K562 (cell line): ENCODE data around the gene CNOT6. TPM values are rescaled to one million over a fixed set of nuclear protein-coding genes. Genes with fewer than 3 reads are reported as not detected.

Experiments used
- CREB1 ChIP-seq, 2 experiments: sonication (generic) in 1 of 2; formaldehyde crosslinking in 1 of 2; IDR thresholded peaks; 2 replicates each; pipeline versions ENCODE4 v1.6.1 to v1.8.0; 2012 to 2022; ENCODE audit warnings: inconsistent platforms in 1 of 2, mild to moderate bottlenecking in 1 of 2, missing genetic modification reagents in 1 of 2, moderate library complexity in 1 of 2
- FOXK2 ChIP-seq, 2 experiments: fragments of 450-650 bp; IDR thresholded peaks in 1 of 2; conservative IDR thresholded peaks in 1 of 2; 2 replicates each; pipeline ENCODE4 v1.6.1; 2016; ENCODE audit warnings: low read depth in 2 of 2, mild to moderate bottlenecking in 1 of 2
- HNRNPH1 ChIP-seq: fragments of 200-400 bp; formaldehyde crosslinking; optimal IDR thresholded peaks from 2 replicates; pipeline ENCODE3; 2017; ENCODE audit warnings: low read depth, mild to moderate bottlenecking, low read length, moderate library complexity
- KAT7 ChIP-seq: sonication (generic); formaldehyde crosslinking; IDR thresholded peaks from 2 replicates; pipeline ENCODE4 v1.8.0; 2022; ENCODE audit warnings: missing genetic modification reagents, mild to moderate bottlenecking, borderline replicate concordance
- MBD2 ChIP-seq: sonication (generic); IDR thresholded peaks from 2 replicates; pipeline ENCODE4 v1.6.1; 2016; ENCODE audit warnings: low read depth, borderline replicate concordance
- NBN ChIP-seq: fragments of 450-650 bp; IDR thresholded peaks from 2 replicates; pipeline ENCODE4 v1.6.1; 2016; ENCODE audit warnings: low read depth, mild to moderate bottlenecking
- PHB2 ChIP-seq: fragments of 450-650 bp; IDR thresholded peaks from 2 replicates; pipeline ENCODE4 v1.6.1; 2017; ENCODE audit warnings: low read depth
- PYGO2 ChIP-seq: fragments of 450-650 bp; IDR thresholded peaks from 2 replicates; pipeline ENCODE4 v1.6.1; 2016; ENCODE audit warnings: mild to moderate bottlenecking, missing genetic modification characterization, moderate library complexity, missing compliant biosample characterization
- ZNF232 ChIP-seq: sonication (generic); formaldehyde crosslinking; IDR thresholded peaks from 2 replicates; pipeline ENCODE4 v1.8.0; 2022; ENCODE audit warnings: mild to moderate bottlenecking, missing genetic modification reagents
- ZNF324 ChIP-seq: fragments of 250-450 bp; sonication (Bioruptor Pico); IDR thresholded peaks from 2 replicates; pipeline ENCODE4 v1.4.0; 2020; ENCODE audit warnings: mild to moderate bottlenecking
- ZNF354B ChIP-seq: fragments of 250-450 bp; sonication (Bioruptor Pico); IDR thresholded peaks from 2 replicates; pipeline ENCODE4 v1.4.0; 2020
- ZNF79 ChIP-seq: fragments of 250-450 bp; sonication (Bioruptor Pico); IDR thresholded peaks from 2 replicates; pipeline ENCODE4 v1.4.0; 2020; ENCODE audit warnings: low read depth, mild to moderate bottlenecking, moderate library complexity
- polyA plus RNA-seq, 8 experiments: library from polyadenylated mRNA; depleted of rRNA in 4 of 8; stranded (reverse) in 5 of 8; unstranded in 3 of 8; fragments of >200 nt; fragmentation: Nextera tagmentation in 2 of 8; fragmentation: Illumina TruSeq in 1 of 8; extraction: Ambion mirVana in 2 of 8; extraction: Trizol in 1 of 8; gene quantifications; 2 replicates each; pipeline versions ENCODE4 v1.2.1 to v1.2.3, GENCODE V29; 2011 to 2014; ENCODE audit warnings: inconsistent platforms in 1 of 8, missing spikeins in 1 of 8
- total RNA-seq, 7 experiments: library from RNA; depleted of rRNA in 6 of 7; stranded (reverse); fragments of >200 nt in 6 of 7; fragmentation: Illumina TruSeq in 2 of 7; extraction: Trizol in 2 of 7; gene quantifications; 2 replicates each; pipeline versions ENCODE4 v1.2.1 to v1.2.3, GENCODE V29; 2011 to 2021; ENCODE audit warnings: low replicate concordance in 1 of 7
- TF ChIP-seq, protein P1 (sequence below): fragments of 200-600 bp; sonication (generic); IDR thresholded peaks from one replicate; pipeline ENCODE4 v1.6.1; 2012; ENCODE audit warnings: mild to moderate bottlenecking, low read depth, low read length, inconsistent platforms
- TF ChIP-seq, protein P2 (sequence below): sonication (generic); formaldehyde crosslinking; IDR thresholded peaks from 2 replicates; pipeline ENCODE4 v1.8.1; 2023; ENCODE audit warnings: mild to moderate bottlenecking, missing genetic modification reagents, moderate library complexity
- TF ChIP-seq, protein P3 (sequence below): fragments of 250-450 bp; sonication (Bioruptor Pico); IDR thresholded peaks from 2 replicates; pipeline ENCODE4 v1.4.0; 2020

The CNOT6 gene
- total and polyA plus RNA-seq, 9 of the 15 experiments (the other 6 are each of a cell fraction or from before 2014, with no cell fraction given) = 4.9 to 32.4 (median 14.0) TPM

DNA sequence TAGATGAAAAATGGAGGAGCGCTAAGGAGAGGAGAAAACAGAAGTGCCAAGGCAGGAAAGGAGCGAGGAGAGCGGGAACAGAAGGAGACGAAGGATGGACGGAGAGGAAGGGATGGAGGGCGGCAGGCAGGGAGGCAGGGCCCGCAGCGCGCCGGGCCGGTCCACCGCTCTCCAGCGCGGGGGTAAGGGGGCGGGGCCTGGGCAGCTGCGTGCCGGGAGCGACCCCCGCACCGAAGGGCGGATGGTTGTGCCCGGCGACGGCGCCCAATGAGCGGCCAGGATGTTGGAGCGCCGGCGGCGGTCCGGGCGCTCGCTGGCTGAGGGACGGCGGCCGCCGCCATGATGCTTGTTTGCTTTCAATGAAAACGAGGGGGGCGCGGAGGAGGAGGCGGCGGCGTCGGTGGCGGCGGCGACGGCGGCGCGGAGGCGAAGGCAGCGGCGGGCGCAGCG is at the start of gene CNOT6 (continued):
- TF ChIP-seq CREB1 (IDR thresholded peaks at IDR 0.05) = peak; percentile 83
- peak; percentile 83 for TF ChIP-seq CREB1 (CRISPR knock-in tag; IDR thresholded peaks at IDR 0.05)
- peak; percentile 75 for TF ChIP-seq PHB2
- peak; percentile 97; the same call in 1 of the 2 replicates for TF ChIP-seq NBN
- TF ChIP-seq, protein P1, sequence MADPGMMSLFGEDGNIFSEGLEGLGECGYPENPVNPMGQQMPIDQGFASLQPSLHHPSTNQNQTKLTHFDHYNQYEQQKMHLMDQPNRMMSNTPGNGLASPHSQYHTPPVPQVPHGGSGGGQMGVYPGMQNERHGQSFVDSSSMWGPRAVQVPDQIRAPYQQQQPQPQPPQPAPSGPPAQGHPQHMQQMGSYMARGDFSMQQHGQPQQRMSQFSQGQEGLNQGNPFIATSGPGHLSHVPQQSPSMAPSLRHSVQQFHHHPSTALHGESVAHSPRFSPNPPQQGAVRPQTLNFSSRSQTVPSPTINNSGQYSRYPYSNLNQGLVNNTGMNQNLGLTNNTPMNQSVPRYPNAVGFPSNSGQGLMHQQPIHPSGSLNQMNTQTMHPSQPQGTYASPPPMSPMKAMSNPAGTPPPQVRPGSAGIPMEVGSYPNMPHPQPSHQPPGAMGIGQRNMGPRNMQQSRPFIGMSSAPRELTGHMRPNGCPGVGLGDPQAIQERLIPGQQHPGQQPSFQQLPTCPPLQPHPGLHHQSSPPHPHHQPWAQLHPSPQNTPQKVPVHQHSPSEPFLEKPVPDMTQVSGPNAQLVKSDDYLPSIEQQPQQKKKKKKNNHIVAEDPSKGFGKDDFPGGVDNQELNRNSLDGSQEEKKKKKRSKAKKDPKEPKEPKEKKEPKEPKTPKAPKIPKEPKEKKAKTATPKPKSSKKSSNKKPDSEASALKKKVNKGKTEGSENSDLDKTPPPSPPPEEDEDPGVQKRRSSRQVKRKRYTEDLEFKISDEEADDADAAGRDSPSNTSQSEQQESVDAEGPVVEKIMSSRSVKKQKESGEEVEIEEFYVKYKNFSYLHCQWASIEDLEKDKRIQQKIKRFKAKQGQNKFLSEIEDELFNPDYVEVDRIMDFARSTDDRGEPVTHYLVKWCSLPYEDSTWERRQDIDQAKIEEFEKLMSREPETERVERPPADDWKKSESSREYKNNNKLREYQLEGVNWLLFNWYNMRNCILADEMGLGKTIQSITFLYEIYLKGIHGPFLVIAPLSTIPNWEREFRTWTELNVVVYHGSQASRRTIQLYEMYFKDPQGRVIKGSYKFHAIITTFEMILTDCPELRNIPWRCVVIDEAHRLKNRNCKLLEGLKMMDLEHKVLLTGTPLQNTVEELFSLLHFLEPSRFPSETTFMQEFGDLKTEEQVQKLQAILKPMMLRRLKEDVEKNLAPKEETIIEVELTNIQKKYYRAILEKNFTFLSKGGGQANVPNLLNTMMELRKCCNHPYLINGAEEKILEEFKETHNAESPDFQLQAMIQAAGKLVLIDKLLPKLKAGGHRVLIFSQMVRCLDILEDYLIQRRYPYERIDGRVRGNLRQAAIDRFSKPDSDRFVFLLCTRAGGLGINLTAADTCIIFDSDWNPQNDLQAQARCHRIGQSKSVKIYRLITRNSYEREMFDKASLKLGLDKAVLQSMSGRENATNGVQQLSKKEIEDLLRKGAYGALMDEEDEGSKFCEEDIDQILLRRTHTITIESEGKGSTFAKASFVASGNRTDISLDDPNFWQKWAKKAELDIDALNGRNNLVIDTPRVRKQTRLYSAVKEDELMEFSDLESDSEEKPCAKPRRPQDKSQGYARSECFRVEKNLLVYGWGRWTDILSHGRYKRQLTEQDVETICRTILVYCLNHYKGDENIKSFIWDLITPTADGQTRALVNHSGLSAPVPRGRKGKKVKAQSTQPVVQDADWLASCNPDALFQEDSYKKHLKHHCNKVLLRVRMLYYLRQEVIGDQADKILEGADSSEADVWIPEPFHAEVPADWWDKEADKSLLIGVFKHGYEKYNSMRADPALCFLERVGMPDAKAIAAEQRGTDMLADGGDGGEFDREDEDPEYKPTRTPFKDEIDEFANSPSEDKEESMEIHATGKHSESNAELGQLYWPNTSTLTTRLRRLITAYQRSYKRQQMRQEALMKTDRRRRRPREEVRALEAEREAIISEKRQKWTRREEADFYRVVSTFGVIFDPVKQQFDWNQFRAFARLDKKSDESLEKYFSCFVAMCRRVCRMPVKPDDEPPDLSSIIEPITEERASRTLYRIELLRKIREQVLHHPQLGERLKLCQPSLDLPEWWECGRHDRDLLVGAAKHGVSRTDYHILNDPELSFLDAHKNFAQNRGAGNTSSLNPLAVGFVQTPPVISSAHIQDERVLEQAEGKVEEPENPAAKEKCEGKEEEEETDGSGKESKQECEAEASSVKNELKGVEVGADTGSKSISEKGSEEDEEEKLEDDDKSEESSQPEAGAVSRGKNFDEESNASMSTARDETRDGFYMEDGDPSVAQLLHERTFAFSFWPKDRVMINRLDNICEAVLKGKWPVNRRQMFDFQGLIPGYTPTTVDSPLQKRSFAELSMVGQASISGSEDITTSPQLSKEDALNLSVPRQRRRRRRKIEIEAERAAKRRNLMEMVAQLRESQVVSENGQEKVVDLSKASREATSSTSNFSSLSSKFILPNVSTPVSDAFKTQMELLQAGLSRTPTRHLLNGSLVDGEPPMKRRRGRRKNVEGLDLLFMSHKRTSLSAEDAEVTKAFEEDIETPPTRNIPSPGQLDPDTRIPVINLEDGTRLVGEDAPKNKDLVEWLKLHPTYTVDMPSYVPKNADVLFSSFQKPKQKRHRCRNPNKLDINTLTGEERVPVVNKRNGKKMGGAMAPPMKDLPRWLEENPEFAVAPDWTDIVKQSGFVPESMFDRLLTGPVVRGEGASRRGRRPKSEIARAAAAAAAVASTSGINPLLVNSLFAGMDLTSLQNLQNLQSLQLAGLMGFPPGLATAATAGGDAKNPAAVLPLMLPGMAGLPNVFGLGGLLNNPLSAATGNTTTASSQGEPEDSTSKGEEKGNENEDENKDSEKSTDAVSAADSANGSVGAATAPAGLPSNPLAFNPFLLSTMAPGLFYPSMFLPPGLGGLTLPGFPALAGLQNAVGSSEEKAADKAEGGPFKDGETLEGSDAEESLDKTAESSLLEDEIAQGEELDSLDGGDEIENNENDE = no peak
- no peak for TF ChIP-seq ZNF79 (CRISPR knock-in tag)
- no peak for TF ChIP-seq KAT7 (CRISPR knock-in tag)
- TF ChIP-seq ZNF354B (CRISPR knock-in tag) = no peak
- no peak for TF ChIP-seq PYGO2 (tag)
- peak; percentile 98 for TF ChIP-seq MBD2
- no peak for TF ChIP-seq ZNF324 (CRISPR knock-in tag)
- TF ChIP-seq FOXK2 (conservative IDR thresholded peaks at IDR 0.05 in 1 of 2, IDR thresholded peaks at IDR 0.05 in 1 of 2; ENCODE audit: low read depth in 2 of 2) = peak in 1 of 2 experiments; percentile 99; a peak in 2 of 4 replicates
- TF ChIP-seq, protein P2, sequence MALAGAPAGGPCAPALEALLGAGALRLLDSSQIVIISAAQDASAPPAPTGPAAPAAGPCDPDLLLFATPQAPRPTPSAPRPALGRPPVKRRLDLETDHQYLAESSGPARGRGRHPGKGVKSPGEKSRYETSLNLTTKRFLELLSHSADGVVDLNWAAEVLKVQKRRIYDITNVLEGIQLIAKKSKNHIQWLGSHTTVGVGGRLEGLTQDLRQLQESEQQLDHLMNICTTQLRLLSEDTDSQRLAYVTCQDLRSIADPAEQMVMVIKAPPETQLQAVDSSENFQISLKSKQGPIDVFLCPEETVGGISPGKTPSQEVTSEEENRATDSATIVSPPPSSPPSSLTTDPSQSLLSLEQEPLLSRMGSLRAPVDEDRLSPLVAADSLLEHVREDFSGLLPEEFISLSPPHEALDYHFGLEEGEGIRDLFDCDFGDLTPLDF (CRISPR knock-in tag) = peak; percentile 60; the same call in 1 of the 2 replicates
- no peak for TF ChIP-seq HNRNPH1
- TF ChIP-seq, protein P3, sequence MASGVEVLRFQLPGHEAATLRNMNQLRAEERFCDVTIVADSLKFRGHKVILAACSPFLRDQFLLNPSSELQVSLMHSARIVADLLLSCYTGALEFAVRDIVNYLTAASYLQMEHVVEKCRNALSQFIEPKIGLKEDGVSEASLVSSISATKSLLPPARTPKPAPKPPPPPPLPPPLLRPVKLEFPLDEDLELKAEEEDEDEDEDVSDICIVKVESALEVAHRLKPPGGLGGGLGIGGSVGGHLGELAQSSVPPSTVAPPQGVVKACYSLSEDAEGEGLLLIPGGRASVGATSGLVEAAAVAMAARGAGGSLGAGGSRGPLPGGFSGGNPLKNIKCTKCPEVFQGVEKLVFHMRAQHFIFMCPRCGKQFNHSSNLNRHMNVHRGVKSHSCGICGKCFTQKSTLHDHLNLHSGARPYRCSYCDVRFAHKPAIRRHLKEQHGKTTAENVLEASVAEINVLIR (CRISPR knock-in tag) = peak; percentile 21; the same call in 1 of the 2 replicates
- TF ChIP-seq ZNF232 = no peak
